GM18868 (cell line): ENCODE results near the gene SUGCT.

Experiments used
- ATAC-seq: cut with Tn5 transposase; IDR thresholded peaks from one replicate; pipeline ENCODE4 v1.9.1; 2021; ENCODE audit warnings: mild to moderate bottlenecking, moderate library complexity; ENCODE audit not compliant: unreplicated experiment

SUGCT gene

GRCh38 chr7:40507166-40507565 lies 372.4 kb downstream of the SUGCT start:
- no peak for ATAC-seq

GRCh38 chr7:40509287-40509996 lies 374.6 kb downstream of the SUGCT start:
- ATAC-seq, result no peak

GRCh38 chr7:40516376-40516775 lies 381.6 kb downstream of the SUGCT start:
- no peak for ATAC-seq

- no peak for ATAC-seq
Measured at GRCh38 chr7:40519009-40519408, 384.2 kb downstream of the SUGCT start.

- no peak for ATAC-seq
Measured at GRCh38 chr7:40520986-40521738, 386.4 kb downstream of the SUGCT start.

GRCh38 chr7:40525764-40526163 lies 391.0 kb downstream of the SUGCT start:
- ATAC-seq, result no peak

GRCh38 chr7:40526951-40527715 lies 392.3 kb downstream of the SUGCT start:
- no peak for ATAC-seq

- ATAC-seq, result no peak
Measured at GRCh38 chr7:40527723-40528122, 392.9 kb downstream of the SUGCT start.

- ATAC-seq, result no peak
Measured at GRCh38 chr7:40530292-40530691, 395.5 kb downstream of the SUGCT start.

- no peak for ATAC-seq
Measured at GRCh38 chr7:40531956-40532355, 397.2 kb downstream of the SUGCT start.

GRCh38 chr7:40535678-40536077 lies 400.9 kb downstream of the SUGCT start:
- no peak for ATAC-seq

- ATAC-seq, result no peak
Measured at GRCh38 chr7:40536421-40536820, 401.6 kb downstream of the SUGCT start.

- ATAC-seq, result no peak
Measured at GRCh38 chr7:40538281-40538680, 403.5 kb downstream of the SUGCT start.

- ATAC-seq, result no peak
Measured at GRCh38 chr7:40541336-40541735, 406.5 kb downstream of the SUGCT start.

GRCh38 chr7:40542982-40543741 lies 408.4 kb downstream of the SUGCT start:
- no peak for ATAC-seq

- no peak for ATAC-seq
Measured at GRCh38 chr7:40544221-40544723, 409.5 kb downstream of the SUGCT start.

GRCh38 chr7:40544871-40545303 lies 410.1 kb downstream of the SUGCT start:
- ATAC-seq, result no peak

- ATAC-seq, result no peak
Measured at GRCh38 chr7:40545739-40546138, 410.9 kb downstream of the SUGCT start.

- no peak for ATAC-seq
Measured at GRCh38 chr7:40546616-40547501, 412.1 kb downstream of the SUGCT start.
